Activated naive CD4-positive, alpha-beta T cell treated with anti-CD3 and anti-CD28 coated beads, Interleukin-2, amount 50 U/mL, for 72 hours (primary cell): ENCODE measurements around the gene IL6. TPM values are rescaled to one million over a fixed set of nuclear protein-coding genes. Genes with fewer than 3 reads are reported as not detected.
"Not testable (repeated sequence)": the region's sequence is repeated elsewhere in the genome, so short reads cannot be mapped to it uniquely, and the experiment has no call there.

Experiments
- ATAC-seq, 2 donors: fragments of 150-1000 bp; cut with Tn5 transposase; 2 replicates each; pipeline ENCODE4 v1.10.0; 2021; ENCODE audit warnings: mild to moderate bottlenecking in 2 of 2, moderate library complexity in 2 of 2
- DNase-seq, 2 donors: peaks; one replicate each; pipeline ENCODE4 v3.0.0; 2021 to 2022; ENCODE audit warnings: low spot score in 2 of 2
- H3K27ac Mint-ChIP-seq, 2 donors: one replicate each; pipeline ENCODE4 v1.8.0; 2022; ENCODE audit warnings: mild to moderate bottlenecking in 2 of 2, mixed read lengths in 2 of 2
- H3K36me3 Mint-ChIP-seq, 2 donors: one replicate each; pipeline ENCODE4 v1.8.0; 2022; ENCODE audit warnings: mixed read lengths in 2 of 2
- H3K9me3 Mint-ChIP-seq, 2 donors: one replicate each; pipeline ENCODE4 v1.8.0; 2022; ENCODE audit warnings: mixed read lengths in 2 of 2
- total RNA-seq, 2 donors: library from RNA; stranded (reverse); gene quantifications; one replicate each; pipeline ENCODE4 v1.2.3, GENCODE V29; 2022

IL6 gene
- total RNA-seq, 2 donors from 2014 or later = not detected

DNA sequence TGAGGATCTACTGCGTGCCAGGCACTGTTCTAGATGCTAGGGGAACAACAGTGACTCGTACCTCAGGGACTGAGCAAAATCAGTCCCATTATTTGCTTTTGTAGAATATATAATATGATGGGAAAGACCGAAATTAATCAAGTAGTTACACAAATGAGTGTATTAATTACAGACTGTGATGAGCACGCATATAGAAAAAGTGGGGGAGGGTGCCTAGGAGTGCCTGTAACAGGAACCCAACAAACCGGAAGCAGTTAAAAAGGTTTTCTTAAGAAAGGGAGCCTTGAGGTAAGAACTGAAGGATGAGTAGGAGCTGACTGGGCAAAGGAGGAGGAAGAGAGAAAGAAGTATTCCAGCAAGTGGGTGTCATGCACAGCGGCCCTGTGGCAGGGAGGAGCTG lies 28.2 kb upstream of the IL6 start:
- H3K36me3 Mint-ChIP-seq = peaks cover 0 to 8% of the 10 kb centered on the region in 2 donors
- DNase-seq (no peak), ATAC-seq (peak; percentile 50 to 58)
- H3K27ac Mint-ChIP-seq = peak overlapping the region; percentile 16 to 80
- H3K9me3 Mint-ChIP-seq = peaks cover 0 to 9% of the 10 kb centered on the region in 2 donors

DNA sequence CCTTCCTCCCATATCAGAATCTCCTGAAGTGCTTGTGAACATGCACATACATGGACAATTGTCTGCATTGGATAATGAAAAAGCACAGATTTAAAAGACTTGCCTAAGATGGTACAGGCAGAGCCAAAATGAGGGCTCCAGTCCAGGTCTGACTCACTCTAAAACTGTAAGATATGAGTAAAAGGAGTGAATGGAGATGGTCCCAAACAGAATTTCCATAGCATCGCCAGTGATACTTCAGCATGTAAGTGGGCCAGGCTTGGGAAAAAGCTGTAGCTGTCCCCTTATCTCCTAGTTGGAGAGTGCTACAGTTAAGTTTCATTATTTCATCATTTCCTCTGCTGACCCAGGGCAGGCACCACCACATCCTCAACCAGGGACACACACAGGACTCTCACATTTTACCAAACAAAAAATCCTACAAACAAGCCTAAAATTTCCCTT lies 26.4 kb upstream of the IL6 start:
- ATAC-seq (peak; percentile 42 to 62), DNase-seq (no peak)
- no peak overlapping the region for H3K27ac Mint-ChIP-seq
- peaks cover 0 to 9% of the 10 kb centered on the region in 2 donors for H3K9me3 Mint-ChIP-seq
- H3K36me3 Mint-ChIP-seq = peaks cover 0 to 8% of the 10 kb centered on the region in 2 donors

DNA sequence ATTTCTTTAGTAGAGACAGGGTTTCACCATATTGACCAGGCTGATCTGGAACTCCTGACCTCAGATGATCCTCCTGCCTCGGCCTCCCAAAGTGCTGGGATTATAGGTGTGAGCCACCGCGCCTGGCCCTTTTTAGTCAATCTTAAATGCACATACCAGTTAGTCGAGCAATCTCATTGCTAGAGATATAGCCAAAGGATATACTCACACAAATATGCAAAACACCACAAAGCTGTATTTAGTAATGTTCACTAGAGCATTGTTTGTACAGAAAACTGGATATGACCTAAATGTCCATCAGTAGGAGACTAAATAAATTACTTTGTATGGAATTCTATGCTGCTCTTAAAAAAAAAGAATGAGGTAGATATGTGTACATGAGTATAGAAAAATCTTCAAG lies 24.5 kb upstream of the IL6 start:
- ATAC-seq = no peak
- H3K36me3 Mint-ChIP-seq = peaks cover 0 to 8% of the 10 kb centered on the region in 2 donors
- no peak for DNase-seq

DNA sequence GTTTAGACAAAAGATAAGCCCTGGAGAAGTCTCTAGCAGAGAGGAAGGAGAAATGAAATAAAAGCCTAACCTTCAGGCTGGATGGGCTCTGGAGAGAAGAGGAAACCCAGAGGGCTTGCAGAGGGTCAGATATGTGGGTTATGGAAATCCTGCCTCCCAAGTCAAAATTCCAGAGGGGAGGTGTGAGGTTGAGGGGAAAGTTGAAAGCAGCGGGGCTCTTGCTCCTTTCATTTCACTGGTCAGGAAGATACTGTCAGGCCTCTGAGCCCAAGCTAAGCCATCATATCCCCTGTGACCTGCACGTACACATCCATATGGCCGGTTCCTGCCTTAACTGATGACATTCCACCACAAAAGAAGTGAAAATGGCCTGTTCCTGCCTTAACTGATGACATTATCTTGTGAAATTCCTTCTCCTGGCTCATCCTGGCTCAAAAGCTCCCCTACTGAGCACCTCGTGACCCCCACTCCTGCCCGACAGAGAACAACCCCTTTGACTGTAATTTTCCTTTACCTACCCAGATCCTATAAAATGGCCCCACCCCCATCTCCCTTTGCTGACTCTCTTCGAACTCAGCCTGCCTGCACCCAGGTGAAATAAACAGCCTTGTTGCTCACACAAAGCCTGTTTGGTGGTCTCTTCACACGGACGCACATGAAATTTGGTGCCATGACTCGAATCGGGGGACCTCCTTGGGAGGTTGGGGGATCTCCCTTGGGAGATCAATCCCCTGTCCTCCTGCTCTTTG lies 23.7 kb upstream of the IL6 start:
- H3K9me3 Mint-ChIP-seq, H3K36me3 Mint-ChIP-seq, DNase-seq, H3K27ac Mint-ChIP-seq, ATAC-seq: not testable (repeated sequence)

More for the DNA sequence above, 24.5 kb upstream of the IL6 start:
- H3K9me3 Mint-ChIP-seq = peaks cover 0 to 9% of the 10 kb centered on the region in 2 donors
- no peak overlapping the region for H3K27ac Mint-ChIP-seq

DNA sequence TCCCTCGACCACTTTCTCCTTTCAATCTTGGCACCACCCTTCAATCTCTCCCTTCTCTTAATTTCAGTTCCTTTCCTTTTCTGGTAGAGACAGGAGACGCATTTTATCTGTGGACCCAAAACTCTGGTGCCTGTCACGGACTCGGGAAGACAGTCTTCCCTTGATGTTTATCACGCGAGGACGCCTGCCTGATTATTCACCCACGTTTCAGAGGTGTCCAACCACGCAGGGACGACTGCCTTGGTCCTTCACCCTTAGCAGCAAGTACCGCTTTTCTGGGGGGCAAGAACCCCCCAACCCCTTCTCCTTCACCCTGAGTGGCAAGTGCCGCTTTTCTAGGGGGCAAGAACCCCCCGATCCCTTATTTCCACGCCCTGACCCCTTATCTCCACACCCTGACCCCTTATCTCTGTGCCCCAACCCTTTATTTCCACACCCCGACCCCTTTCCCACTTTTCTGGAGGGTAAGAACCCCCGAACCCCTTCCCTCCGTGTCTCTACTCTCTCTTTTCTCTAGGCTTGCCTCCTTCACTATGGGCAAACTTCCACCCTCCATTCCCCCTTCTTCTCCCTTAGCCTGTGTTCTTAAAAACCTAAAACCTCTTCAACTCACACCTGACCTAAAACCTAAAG lies 22.9 kb upstream of the IL6 start:
- not testable (repeated sequence) for ATAC-seq, DNase-seq, H3K27ac Mint-ChIP-seq, H3K9me3 Mint-ChIP-seq, H3K36me3 Mint-ChIP-seq

DNA sequence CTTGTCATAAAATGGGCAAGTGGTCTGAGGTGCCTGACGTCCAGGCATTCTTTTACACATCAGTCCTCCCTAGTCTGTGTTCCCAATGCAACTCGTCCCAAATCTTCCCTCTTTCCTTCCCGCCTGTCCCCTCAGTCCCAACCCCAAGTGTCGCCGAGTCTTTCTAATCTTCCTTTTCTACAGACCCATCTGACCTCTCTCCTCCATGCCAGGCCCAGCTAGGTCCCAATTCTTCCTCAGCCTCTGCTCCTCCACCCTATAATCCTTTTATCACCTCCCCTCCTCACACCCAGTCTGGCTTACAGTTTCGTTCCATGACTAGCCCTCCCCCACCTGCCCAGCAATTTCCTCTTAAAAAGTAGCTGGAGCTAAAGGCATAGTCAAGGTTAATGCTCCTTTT lies 22.3 kb upstream of the IL6 start:
- not testable (repeated sequence) for H3K36me3 Mint-ChIP-seq, ATAC-seq

DNA sequence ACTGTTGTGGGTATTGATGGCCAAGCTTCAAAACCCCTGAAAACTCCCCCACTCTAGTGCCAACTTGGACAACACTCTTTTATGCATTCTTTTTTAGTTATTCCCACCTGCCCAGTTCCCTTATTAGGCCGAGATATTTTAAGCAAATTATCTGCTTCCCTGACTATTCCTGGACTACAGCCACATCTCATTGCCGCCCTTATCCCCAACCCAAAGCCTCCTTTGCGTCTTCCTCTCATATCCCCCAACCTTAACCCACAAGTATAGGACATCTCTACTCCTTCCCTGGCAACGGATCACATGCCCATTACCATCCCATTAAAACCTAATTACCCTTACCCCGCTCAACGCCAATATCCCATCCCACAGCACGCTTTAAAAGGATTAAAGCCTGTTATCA lies 21.1 kb upstream of the IL6 start:
- H3K36me3 Mint-ChIP-seq, DNase-seq, ATAC-seq, H3K9me3 Mint-ChIP-seq, H3K27ac Mint-ChIP-seq: not testable (repeated sequence)

More for the DNA sequence above, 22.3 kb upstream of the IL6 start:
- not testable (repeated sequence) for DNase-seq, H3K27ac Mint-ChIP-seq, H3K9me3 Mint-ChIP-seq

DNA sequence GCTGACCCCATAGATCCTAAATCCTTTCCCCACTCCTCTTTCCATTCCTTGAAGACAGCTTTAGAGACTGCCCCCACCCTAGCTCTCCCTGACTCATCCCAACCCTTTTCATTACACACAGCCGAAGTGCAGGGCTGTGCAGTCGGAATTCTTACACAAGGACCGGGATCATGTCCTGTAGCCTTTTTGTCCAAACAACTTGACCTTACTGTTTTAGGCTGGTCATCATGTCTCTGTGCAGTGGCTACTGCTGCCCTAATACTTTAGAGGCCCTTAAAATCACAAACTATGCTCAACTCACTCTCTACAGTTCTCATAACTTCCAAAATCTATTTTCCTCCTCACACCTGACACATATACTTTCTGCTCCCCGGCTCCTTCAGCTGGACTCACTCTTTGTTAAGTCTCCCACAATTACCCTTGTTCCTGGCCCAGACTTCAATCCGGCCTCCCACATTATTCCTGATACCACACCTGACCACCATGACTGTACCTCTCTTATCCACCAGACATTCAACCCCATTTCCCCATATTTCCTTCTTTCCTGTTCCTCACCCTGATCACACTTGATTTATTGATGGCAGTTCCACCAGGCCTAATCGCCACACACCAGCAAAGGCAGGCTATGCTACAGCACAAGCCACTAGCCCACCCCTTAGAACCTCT lies 19.8 kb upstream of the IL6 start:
- not testable (repeated sequence) for H3K27ac Mint-ChIP-seq, ATAC-seq

DNA sequence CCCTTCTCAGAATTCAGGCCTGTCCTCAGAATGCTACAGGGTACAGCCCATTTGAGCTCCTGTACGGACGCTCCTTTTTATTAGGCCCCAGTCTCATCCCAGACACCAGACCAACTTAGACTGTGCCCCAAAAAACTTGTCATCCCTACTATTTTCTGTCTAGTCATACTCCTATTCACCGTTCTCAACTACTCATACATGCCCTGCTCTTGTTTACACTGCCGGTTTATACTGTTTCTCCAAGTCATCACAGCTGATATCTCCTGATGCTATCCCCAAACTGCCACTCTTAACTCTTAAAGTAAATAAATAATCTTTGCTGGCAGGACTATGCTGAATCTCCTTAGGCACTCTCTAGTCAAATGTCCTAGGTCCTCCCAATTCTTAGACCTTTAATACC lies 18.8 kb upstream of the IL6 start:
- DNase-seq, ATAC-seq, H3K36me3 Mint-ChIP-seq, H3K9me3 Mint-ChIP-seq, H3K27ac Mint-ChIP-seq: not testable (repeated sequence)

More for the DNA sequence above, 19.8 kb upstream of the IL6 start:
- not testable (repeated sequence) for DNase-seq, H3K36me3 Mint-ChIP-seq, H3K9me3 Mint-ChIP-seq

DNA sequence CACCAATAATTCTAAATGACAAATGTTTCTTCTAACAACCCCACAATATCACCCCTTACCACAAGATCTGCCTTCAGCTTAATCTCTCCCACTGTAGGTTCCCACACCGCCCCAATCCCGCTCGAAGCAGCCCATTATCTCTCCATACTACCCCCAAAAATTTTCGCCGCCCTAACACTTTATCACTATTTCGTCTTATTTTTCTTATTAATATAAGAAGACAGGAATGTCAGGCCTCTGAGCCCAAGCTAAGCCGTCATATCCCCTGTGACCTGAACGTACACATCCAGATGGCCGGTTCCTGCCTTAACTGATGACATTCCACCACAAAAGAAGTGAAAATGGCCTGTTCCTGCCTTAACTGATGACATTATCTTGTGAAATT lies 18.3 kb upstream of the IL6 start:
- not testable (repeated sequence) for DNase-seq, H3K36me3 Mint-ChIP-seq, H3K27ac Mint-ChIP-seq, ATAC-seq, H3K9me3 Mint-ChIP-seq

DNA sequence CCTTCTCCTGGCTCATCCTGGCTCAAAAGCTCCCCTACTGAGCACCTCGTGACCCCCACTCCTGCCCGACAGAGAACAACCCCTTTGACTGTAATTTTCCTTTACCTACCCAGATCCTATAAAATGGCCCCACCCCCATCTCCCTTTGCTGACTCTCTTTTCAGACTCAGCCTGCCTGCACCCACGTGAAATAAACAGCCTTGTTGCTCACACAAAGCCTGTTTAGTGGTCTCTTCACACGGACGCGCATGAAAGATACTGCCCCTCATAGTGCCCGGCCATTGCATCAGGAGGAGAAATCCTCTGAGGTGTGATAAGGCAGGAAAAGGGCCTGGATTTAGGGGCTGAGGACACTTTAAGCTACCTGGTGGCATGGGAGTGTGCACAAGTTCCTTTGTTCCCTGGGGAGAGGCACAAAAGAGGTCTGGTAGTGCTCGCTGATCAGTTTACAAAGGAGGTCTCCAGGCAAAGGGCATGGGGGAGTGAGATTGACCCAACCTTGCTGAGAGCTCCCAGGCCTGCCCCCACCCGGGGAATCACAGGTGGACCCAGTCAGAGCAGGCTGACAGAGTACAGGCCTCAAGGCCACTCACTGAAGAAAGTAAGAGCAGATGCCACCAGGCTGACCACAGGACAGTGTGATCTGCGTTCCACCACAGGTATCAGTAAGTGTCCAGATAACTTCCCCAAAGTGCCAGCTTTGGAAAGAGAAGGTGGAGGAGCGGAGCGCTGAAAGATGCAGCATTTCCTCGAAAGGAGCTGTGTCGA lies 17.8 kb upstream of the IL6 start:
- not testable (repeated sequence) for ATAC-seq, DNase-seq, H3K27ac Mint-ChIP-seq, H3K36me3 Mint-ChIP-seq, H3K9me3 Mint-ChIP-seq

DNA sequence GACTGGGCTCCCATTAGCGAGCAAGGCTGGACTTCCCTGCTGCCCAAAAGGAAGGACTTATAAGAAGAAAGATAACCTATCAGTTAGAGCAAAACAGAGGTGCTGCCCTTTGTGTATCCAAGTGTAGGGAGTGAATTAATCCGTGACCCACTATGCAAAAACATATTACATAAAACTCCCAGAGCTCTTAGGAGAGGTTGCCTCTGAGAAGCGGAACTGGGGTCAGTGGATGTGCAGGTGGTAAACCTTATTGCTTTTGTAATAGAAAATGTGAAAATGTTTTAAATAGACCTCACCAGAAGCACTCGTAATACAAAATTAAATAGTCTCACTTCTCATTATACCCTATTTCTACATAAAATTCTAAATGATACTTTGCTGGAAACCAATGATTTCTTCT lies 17.1 kb upstream of the IL6 start:
- Mint-ChIP-seq H3K36me3 (no peaks in the 10 kb centered on the region), H3K9me3 (no peaks in the 10 kb centered on the region), H3K27ac (no peak overlapping the region)
- no peak for DNase-seq
- ATAC-seq = no peak

DNA sequence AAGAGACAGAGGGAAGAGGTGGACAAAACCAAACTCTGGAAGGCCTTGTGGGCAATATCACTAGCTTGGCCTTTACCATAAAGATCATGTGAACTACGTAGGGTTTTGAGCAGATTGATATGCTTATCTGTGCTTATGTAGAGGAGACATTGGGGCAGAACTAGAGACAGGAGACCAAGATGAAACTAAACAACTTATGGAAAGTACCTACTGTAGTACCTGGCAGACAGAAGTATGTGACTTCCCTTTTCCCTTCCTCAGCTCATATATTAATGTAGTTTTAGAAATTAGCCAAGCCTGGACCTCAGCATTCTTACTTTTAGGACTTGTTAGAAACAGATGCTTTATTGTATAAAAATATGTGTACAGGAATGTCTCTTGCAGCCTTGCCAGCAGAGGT lies 14.0 kb upstream of the IL6 start:
- Mint-ChIP-seq H3K36me3 (no peaks in the 10 kb centered on the region), H3K9me3 (no peaks in the 10 kb centered on the region), H3K27ac (no peak overlapping the region)
- DNase-seq (no peak), ATAC-seq (no peak)

DNA sequence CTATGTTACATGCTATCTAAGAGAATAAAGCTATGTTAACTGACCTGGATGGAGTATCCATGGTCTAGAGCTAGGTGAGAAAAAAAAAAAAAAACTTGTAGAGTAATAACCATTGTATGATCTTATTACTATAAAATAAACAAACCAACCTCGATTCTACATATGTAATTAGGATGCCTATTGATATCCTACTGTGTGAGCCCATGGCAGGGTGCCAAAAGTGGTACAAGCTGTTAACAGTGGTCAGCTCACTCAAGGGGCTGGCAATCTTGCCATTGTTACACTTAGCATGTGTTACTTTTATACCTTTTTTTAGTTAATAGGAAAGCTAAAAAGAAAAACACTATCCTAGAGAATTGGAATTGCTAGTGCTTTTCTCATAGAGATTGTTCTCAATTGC lies 13.5 kb upstream of the IL6 start:
- Mint-ChIP-seq H3K27ac (no peak overlapping the region), H3K36me3 (no peaks in the 10 kb centered on the region), H3K9me3 (no peaks in the 10 kb centered on the region)
- no peak for DNase-seq
- no peak for ATAC-seq

DNA sequence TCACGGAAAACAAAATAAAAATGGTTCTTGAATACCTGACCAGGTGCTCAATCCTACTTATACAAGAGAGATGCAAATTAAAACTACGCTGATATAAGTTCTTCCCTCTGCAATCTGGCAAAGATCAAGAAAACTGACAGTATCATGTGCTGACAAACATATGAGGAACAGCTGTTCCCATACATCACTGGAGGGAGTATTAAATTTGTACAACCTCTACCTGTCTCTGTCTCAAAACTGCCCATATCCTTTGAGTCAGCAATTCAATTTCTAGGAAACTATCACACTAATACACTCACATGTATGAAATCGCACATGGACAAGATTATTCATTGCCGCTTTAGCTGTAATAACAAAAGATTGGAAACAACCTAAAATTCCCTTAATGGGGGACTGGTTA lies 11.0 kb upstream of the IL6 start:
- Mint-ChIP-seq H3K36me3 (no peaks in the 10 kb centered on the region), H3K9me3 (no peaks in the 10 kb centered on the region), H3K27ac (no peak overlapping the region)
- ATAC-seq (no peak), DNase-seq (no peak)

DNA sequence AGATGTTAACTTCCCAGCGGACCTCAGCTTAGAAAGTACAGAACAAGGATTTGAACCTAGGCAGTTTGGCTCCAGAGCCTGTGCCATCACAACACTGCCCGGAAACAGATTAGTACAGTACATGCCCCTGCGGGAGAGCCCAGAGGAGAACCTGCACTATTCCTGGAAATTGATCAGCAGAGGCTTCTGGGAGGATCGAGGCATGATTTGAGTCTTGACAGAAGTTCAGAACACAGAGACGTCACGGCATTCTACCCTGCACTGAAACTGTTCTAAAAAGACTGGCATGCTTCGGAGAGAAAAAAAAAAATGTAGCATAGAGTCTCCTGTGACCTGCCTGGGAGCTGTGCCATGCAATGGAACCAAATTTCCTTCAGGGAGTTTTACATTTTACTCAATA lies 9.2 kb upstream of the IL6 start:
- DNase-seq = no peak
- ATAC-seq = no peak
- Mint-ChIP-seq H3K36me3 (no peaks in the 10 kb centered on the region), H3K27ac (no peak overlapping the region), H3K9me3 (no peaks in the 10 kb centered on the region)

DNA sequence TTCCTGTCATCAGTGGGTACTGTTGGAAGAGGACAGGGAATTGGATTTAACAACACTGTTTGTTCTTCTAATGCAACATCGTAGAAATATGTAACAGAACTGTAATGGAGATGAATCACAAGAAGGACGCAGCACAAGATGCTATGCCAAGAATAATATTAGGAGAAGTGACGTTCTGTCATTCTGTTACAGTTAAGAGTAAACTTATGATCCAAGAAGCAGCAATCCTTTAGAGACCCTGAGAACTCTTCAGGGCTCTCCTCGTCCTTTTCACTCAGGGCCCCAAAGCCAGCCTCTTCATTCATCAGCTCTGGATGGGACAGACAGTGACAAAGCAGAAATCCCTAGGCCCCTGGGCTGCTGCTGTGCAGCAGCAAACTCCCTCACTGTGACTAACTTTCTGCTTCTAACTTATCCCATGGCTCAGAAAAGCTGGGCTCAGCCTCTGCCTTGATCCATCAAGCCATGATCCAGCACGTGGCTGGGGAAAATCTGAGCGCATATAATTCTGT lies 8.7 kb upstream of the IL6 start:
- Mint-ChIP-seq H3K27ac (no peak overlapping the region), H3K36me3 (no peaks in the 10 kb centered on the region), H3K9me3 (no peaks in the 10 kb centered on the region)
- DNase-seq = no peak
- no peak for ATAC-seq
